Epidermal melanocyte (primary cell): ENCODE measurements around the gene RABEPK.
"Not testable (repeated sequence)": the region's sequence is repeated elsewhere in the genome, so short reads cannot be mapped to it uniquely, and the experiment has no call there.

Experiments used
- DNase-seq: peaks from one replicate; pipeline ENCODE4 v3.0.0; 2011; ENCODE audit warnings: low spot score; ENCODE audit not compliant: insufficient read length

Gene RABEPK

DNA sequence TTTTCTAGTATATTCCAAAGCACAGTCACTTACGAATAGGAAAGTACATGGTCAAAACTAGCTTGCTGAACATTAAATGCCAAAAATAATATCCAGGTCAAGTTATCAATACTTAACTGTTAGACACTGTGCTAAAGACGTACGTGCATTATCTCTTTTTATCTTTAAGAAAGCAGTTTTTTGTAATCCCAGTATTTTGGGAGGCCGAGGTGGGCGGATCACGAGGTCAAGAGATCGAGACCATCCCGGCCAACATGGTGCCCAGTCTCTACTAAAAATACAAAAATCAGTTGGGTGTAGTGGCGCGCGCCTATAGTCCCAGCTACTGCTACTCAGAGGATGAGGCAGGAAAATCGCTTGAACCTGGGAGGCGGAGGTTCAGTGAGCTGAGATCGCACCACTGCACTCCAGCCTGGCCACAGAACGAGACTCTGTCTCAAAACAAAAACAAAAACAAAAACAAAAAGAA lies 43.5 kb downstream of the RABEPK start:
- DNase-seq = no peak

DNA sequence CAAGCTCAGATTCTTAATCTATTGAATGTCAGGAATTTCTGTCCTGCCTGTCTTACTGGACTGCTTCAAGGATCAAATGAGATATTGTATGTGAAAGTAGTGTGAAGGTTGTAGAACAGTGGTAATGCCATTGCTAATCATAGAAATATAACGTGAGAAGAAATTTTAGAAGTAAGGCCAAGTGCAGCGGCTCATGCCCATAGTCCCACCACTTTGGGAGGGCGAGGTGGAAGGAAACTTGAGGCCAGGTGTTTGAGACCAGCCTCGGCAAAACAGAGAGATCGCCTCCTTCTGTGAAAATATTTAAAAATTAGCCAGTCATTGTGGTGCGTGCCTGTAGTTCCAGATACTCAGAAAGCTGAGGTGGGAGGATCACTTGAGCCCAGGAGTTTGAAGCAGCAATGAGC lies 45.9 kb downstream of the RABEPK start:
- no peak for DNase-seq

GRCh38 chr9:125254231-125254630 lies 53.9 kb downstream of the RABEPK start:
- DNase-seq = no peak

DNA sequence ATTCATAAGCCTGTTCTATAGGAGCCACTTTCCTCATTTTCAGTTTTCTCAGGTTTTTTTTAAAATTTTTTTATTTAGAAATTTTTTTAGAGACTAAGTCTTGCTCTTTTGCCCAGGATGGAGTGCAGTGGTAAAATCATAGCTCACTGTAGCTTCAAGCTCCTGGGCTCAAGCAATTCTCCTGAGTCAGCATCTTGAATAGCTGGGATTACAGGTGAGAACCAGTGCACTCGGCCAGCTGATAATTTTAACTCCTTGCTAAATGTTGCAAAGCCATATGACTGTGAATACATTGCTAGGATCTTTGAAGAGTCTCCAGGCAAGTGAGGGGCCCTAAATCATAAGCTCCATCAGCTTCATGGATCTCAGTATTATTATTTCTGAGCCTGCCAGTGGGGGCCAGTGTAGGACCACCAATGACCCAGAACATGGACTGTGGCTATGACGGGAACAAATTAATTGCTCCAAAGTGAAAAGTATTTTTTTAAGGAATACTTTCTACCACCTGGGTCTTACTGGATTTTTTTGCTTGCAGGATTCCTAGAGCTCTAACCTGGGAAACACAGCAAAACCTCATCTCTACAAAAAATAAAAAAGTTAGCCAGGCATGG lies 55.5 kb downstream of the RABEPK start:
- DNase-seq = no peak

DNA sequence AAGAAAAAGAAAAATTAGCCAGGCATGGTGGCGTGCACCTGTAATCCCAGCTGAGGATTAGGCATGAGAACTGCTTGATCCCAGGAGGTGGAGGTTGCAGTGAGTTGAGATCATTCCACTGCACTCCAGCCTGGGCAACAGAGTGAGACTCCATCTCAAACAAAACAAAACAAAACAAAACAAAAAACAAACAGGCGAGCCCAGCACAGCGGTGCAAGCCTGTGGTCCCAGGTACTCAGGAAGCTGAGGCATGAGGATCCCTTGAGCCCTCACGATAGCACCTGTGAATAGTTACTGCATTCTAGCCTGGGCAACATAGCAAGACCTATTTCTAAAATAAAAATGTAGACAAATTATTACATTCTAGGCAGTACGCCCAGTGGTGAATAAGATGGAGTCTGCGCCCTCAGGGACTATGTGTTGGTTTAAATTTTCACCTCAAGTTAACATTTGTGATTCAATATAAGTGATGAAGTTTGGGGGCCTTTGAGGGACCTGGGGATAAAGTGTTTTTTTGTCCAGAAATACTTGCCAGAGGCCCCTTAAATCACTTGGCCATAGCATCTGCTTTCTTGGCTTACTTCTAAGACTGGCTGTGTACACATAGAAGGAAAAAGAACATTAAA lies 57.9 kb downstream of the RABEPK start:
- DNase-seq = no peak

DNA sequence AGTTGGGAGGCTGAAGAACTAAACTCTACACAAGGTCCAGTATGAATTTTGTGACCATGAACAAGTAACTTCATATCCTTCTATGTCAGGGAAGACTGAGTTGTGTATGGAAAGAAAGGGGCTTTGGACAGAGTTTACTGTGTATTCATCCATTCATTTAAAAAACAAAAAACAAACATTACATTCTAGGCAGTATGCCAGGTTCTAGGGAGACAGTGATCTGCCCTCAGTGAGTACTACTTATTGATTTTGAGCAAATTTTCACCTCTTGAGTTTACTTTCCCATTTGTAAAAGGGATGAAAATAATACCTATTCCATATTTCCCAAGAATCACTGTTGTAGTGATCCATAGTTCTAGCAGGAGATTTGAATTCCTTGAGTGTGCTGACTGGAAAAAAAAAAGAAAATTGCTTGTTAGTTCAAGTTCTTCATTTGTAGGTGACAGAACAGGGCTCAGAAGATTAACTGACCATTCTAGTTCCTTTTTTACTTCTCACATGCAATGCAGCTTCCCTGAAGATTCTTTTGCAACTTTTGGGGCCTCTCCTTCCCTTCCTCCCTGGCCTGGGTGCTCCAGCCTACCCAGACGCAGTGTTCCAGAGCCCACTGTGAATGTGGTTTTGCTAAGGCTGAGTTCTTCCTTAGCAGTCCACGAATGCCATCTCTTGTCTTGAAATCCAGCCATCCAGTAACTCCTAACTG lies 58.6 kb downstream of the RABEPK start:
- DNase-seq = no peak

DNA sequence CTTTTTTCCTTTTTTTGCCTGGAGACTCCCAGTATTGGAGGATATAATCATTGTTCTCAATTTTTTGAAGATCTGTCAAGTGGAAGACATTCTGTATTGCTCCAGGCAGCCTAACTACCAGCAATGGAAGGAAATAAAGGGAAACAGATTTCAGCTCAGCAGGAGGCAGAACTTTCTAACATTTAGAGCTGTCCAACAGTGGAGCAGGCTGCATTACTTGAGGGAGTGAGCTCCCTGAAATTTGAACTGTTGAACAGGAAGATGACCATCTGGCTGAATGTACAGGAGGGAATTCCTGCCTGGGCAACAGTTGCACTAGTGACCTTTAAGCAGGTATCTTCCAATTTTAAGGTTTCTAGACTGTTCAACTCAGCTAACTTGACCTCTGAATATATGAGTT lies 60.2 kb downstream of the RABEPK start:
- DNase-seq = no peak

GRCh38 chr9:125261501-125262293 lies 61.4 kb downstream of the RABEPK start, which contains the start of gene GAPVD1:
TSS of gene GAPVD1 (plus strand) at chr9:125261826. CDS start at chr9:125298922, 37,096 bp downstream.
- DNase-seq = peak; percentile 97

GRCh38 chr9:125262294-125262991 lies 62.1 kb downstream of the RABEPK start:
- DNase-seq = no peak

GRCh38 chr9:125264068-125264467 lies 63.7 kb downstream of the RABEPK start:
- DNase-seq = not testable (repeated sequence)

DNA sequence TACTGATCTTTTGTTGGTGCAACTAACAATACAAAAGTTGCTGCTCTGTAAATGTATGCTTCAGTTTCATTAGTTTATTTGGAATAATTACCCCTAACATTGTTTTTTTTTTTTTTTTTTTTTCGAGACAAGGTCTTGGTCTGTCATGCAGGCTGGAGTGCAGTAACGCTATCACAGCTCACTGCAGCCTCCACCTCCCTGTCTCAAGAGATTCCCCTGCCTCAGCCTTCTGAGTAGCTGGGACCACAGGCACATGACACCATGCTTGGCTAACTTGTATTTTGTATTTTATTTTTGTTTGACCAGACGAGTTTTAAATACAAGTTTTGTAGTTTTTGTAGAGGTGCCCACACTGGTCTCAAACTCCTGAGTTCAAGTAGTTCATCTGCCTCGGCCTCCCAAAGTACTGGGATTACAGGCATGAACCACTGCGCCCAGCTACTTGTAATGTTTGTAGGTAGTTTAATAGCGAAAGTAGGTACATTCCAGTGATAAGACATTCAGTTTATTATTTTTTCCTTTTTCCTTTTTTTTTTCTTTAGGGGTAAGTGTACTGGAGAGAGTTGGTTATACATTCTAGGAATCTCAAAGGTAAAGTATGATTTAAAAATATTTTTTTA lies 68.2 kb downstream of the RABEPK start:
- no peak for DNase-seq

DNA sequence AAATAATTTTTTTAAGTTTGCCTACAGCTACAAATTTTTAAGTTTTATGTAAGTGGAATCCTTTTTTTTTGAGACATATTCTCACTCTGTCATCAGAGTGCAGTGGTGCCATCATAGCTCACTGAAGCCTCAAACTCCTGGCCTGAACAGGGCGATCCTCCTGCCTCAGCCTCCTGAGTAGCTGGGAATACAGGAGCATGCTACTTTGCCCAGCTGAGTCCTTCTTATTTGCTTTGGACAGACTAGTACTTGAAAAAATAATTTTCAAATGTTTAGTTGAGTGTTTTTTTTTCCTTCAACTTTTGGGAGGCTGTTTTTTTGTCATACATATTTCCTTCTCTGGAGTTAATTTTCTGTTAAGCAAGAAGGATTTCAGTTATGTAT lies 68.7 kb downstream of the RABEPK start:
- no peak for DNase-seq

- no peak for DNase-seq
Observed at GRCh38 chr9:125271081-125271480, 70.7 kb downstream of the RABEPK start.

GRCh38 chr9:125272697-125273096 lies 72.4 kb downstream of the RABEPK start:
- no peak for DNase-seq

DNA sequence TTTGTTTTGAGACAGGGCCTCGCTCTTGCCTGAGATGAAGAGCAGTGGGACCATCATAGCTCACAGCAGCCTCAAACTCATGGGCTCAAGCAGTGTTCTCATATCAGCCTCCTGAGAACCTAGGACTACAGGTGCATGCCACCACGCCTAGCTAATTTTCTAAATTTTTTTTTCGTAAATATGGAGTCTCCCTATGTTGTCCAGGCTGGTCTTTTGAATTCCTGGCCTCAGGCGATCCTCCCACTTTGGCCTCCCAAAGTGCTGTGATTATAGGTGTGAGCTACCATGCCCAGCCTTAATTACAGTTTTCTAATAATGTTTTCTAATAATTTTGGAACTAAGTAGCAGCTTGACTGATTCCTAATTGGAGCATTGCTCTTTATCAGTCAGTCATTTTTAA lies 76.4 kb downstream of the RABEPK start:
- DNase-seq = no peak

- DNase-seq = no peak
Observed at GRCh38 chr9:125277411-125277810, 77.1 kb downstream of the RABEPK start.

- DNase-seq = no peak
Observed at GRCh38 chr9:125280945-125281344, 80.6 kb downstream of the RABEPK start.
